CD8-positive, alpha-beta memory T cell (primary cell): ENCODE data around the gene GNAI2. TPM values are rescaled to one million over a fixed set of nuclear protein-coding genes. Genes with fewer than 3 reads are reported as not detected.

ENCODE experiments used
- CTCF ChIA-PET: fragments of 350-600 bp; sonication (Branson Sonifier 250); formaldehyde crosslinking; loops from one replicate; lab custom pipeline; 2021; ENCODE audit warnings: antibody characterized with exemption; lab: Charles Lee
- POLR2A ChIA-PET: fragments of 350-600 bp; sonication (Branson Sonifier 250); formaldehyde crosslinking; loops from one replicate; lab custom pipeline; 2021; ENCODE audit warnings: antibody characterized with exemption; lab: Charles Lee
- DNase-seq, 5 donors: peaks; one replicate each; pipeline versions ENCODE4 v3.0.0 to v3.0.0-alpha.2; 2020 to 2022; ENCODE audit warnings: mixed read lengths in 1 of 5
- H3K27ac ChIP-seq: one replicate; pipeline ENCODE4 v1.7.0; 2013; ENCODE audit warnings: low read depth, mild to moderate bottlenecking, low read length, moderate library complexity
- H3K27me3 ChIP-seq: 2 replicates; pipeline ENCODE4 v1.7.0; 2013; ENCODE audit warnings: low read length, mild to moderate bottlenecking; ENCODE audit not compliant: insufficient read depth, poor library complexity, severe bottlenecking
- H3K36me3 ChIP-seq: 2 replicates; pipeline ENCODE4 v1.7.0; 2013; ENCODE audit warnings: mild to moderate bottlenecking, low read length, moderate library complexity; ENCODE audit not compliant: insufficient read depth
- H3K4me1 ChIP-seq: 2 replicates; pipeline ENCODE4 v1.7.0; 2013; ENCODE audit warnings: mild to moderate bottlenecking, low read length, moderate library complexity; ENCODE audit not compliant: insufficient read depth
- H3K4me3 ChIP-seq: 2 replicates; pipeline ENCODE4 v1.7.0; 2013; ENCODE audit warnings: mild to moderate bottlenecking, low read length
- H3K9me3 ChIP-seq: 2 replicates; pipeline ENCODE4 v1.7.0; 2013; ENCODE audit warnings: mild to moderate bottlenecking, low read length
- H3K27ac Mint-ChIP-seq, 8 donors: one replicate each; pipeline ENCODE4 v1.8.0; 2020 to 2021; ENCODE audit warnings: mixed read lengths in 8 of 8, mild to moderate bottlenecking in 6 of 8, inconsistent platforms in 3 of 8, moderate library complexity in 3 of 8
- H3K27me3 Mint-ChIP-seq, 2 donors: one replicate each; pipeline ENCODE4 v1.8.0; 2020 to 2021; ENCODE audit warnings: mixed read lengths in 2 of 2, mild to moderate bottlenecking in 1 of 2, moderate library complexity in 1 of 2
- H3K36me3 Mint-ChIP-seq, 3 donors: one replicate each; pipeline ENCODE4 v1.8.0; 2020 to 2021; ENCODE audit warnings: mixed read lengths in 3 of 3, inconsistent platforms in 1 of 3, mild to moderate bottlenecking in 1 of 3
- H3K4me1 Mint-ChIP-seq, 3 donors: one replicate each; pipeline ENCODE4 v1.8.0; 2020 to 2021; ENCODE audit warnings: mixed read lengths in 3 of 3, inconsistent platforms in 1 of 3, mild to moderate bottlenecking in 1 of 3
- H3K4me3 Mint-ChIP-seq, 7 donors: one replicate each; pipeline ENCODE4 v1.8.0; 2020 to 2021; ENCODE audit warnings: mixed read lengths in 7 of 7, mild to moderate bottlenecking in 6 of 7, moderate library complexity in 4 of 7, inconsistent platforms in 2 of 7
- H3K9me3 Mint-ChIP-seq, 5 donors: one replicate each; pipeline ENCODE4 v1.8.0; 2020 to 2022; ENCODE audit warnings: mixed read lengths in 5 of 5, mild to moderate bottlenecking in 3 of 5, moderate library complexity in 2 of 5, inconsistent platforms in 1 of 5
- polyA plus RNA-seq: library from polyadenylated mRNA; unstranded; fragments of 300-500 nt; fragmentation: Illumina TruSeq; gene quantifications from one replicate; pipeline ENCODE4 v1.2.3, GENCODE V29; 2021
- total RNA-seq, 2 experiments: library from RNA; stranded (reverse); gene quantifications; one replicate each; pipeline ENCODE4 v1.2.3, GENCODE V29; 2021

GNAI2 gene
- total and polyA plus RNA-seq, 3 experiments from 2014 or later, result 259 to 665 (median 265) TPM

GRCh38 chr3:50294492-50295403 lies 58.7 kb downstream of the GNAI2 start:
- H3K27ac Mint-ChIP-seq, result peak overlapping the region in 2 of 8 donors; percentile 57 to 85
- no peaks in the 10 kb centered on the region for H3K27me3 Mint-ChIP-seq
- Histone ChIP-seq H3K9me3 (no peaks in the 10 kb centered on the region), H3K27me3 (no peaks in the 10 kb centered on the region), H3K4me1 (peaks cover 36% of the 10 kb centered on the region), H3K4me3 (no peak overlapping the region), H3K36me3 (peaks cover under 1% of the 10 kb centered on the region), H3K27ac (no peak overlapping the region)
- H3K9me3 Mint-ChIP-seq, result no peaks in the 10 kb centered on the region
- ChIA-PET POLR2A (interaction anchor here (0.6 kb wide), 1 partner anchor 354 kb away, joined by 3 read pairs; no protein-coding TSS in a partner anchor), CTCF (interaction anchor here (0.9 kb wide), 1 partner anchor 51 kb away, joined by 5 read pairs; no protein-coding TSS in a partner anchor)
- DNase-seq, result no peak
- H3K4me1 Mint-ChIP-seq, result peaks cover 26 to 50% (median 29%) of the 10 kb centered on the region in 3 donors
- H3K4me3 Mint-ChIP-seq, result peak overlapping the region in 1 of 7 donors; percentile 66
- H3K36me3 Mint-ChIP-seq, result peaks cover 0 to 25% (median 0%) of the 10 kb centered on the region in 3 donors

GRCh38 chr3:50295553-50296431 lies 59.8 kb downstream of the GNAI2 start:
- peak overlapping the region in 3 of 8 donors; percentile 20 to 66 (median 32) for H3K27ac Mint-ChIP-seq
- no peaks in the 10 kb centered on the region for H3K27me3 Mint-ChIP-seq
- no peak for DNase-seq
- Histone ChIP-seq H3K36me3 (no peaks in the 10 kb centered on the region), H3K27ac (no peak overlapping the region), H3K4me3 (no peak overlapping the region), H3K4me1 (peaks cover 42% of the 10 kb centered on the region), H3K9me3 (no peaks in the 10 kb centered on the region), H3K27me3 (no peaks in the 10 kb centered on the region)
- peaks cover 35 to 59% (median 38%) of the 10 kb centered on the region in 3 donors for H3K4me1 Mint-ChIP-seq
- H3K9me3 Mint-ChIP-seq, result no peaks in the 10 kb centered on the region
- H3K36me3 Mint-ChIP-seq, result peaks cover 0 to 19% (median 0%) of the 10 kb centered on the region in 3 donors
- peak overlapping the region in 2 of 7 donors; percentile 37 to 93 for H3K4me3 Mint-ChIP-seq
- ChIA-PET POLR2A (no interaction called here), CTCF (interaction anchor here (0.8 to 1.5 kb wide), 3 partner anchors 49 to 55 kb away, joined by 3 to 5 read pairs (median 3); partner anchors contain the start of genes CYB561D2 and NPRL2)

DNA sequence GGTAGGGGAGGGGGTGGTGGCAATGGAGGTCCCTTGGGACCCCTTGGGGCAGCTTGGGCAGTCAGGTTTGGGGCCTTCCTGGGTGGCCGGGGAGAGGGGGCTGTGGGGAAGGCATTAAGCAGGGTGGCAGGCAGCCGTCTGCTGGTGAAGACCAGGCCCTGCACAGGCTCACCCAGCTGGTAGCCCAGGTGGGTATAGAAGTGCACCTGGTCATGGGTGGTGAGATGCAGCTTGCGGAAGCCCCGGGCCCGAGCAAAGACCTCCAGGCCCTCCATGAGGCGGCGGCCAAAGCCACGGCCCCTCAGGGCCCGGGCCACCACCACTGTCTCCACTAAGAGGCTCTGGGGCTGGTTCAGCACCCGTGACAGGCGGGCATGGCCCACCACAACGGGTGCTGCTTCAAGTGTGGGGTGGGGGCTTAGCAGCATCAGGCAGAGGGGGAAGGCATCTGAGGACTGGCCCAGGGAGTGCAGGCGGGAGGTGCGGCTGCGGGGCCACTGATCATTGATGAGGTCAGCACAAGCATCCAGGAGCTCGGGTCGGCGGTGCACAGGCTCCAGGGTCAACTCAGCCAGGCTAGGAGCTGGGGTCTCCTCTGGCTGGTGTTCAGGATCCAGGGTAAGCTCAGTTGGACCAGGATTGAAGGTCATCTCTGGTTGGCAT lies 60.8 kb downstream of the GNAI2 start:
- Histone ChIP-seq H3K36me3 (no peaks in the 10 kb centered on the region), H3K4me1 (peaks cover 31% of the 10 kb centered on the region), H3K9me3 (no peaks in the 10 kb centered on the region), H3K27ac (no peak overlapping the region), H3K4me3 (no peak overlapping the region), H3K27me3 (no peaks in the 10 kb centered on the region)
- POLR2A ChIA-PET, result no interaction called here
- peaks cover 30 to 57% (median 31%) of the 10 kb centered on the region in 3 donors for H3K4me1 Mint-ChIP-seq
- DNase-seq, result no peak
- peak overlapping the region; percentile 56 to 100 (median 93) for H3K27ac Mint-ChIP-seq
- H3K9me3 Mint-ChIP-seq, result no peaks in the 10 kb centered on the region
- H3K4me3 Mint-ChIP-seq, result peak overlapping the region in 2 of 7 donors; percentile 41 to 93
- CTCF ChIA-PET, result interaction anchor here (0.5 to 1.5 kb wide), 2 partner anchors 12 to 54 kb away, joined by 3 read pairs; partner anchors contain the start of genes CYB561D2 and NPRL2
- no peaks in the 10 kb centered on the region for H3K27me3 Mint-ChIP-seq
- H3K36me3 Mint-ChIP-seq, result peaks cover 0 to 17% (median 0%) of the 10 kb centered on the region in 3 donors

DNA sequence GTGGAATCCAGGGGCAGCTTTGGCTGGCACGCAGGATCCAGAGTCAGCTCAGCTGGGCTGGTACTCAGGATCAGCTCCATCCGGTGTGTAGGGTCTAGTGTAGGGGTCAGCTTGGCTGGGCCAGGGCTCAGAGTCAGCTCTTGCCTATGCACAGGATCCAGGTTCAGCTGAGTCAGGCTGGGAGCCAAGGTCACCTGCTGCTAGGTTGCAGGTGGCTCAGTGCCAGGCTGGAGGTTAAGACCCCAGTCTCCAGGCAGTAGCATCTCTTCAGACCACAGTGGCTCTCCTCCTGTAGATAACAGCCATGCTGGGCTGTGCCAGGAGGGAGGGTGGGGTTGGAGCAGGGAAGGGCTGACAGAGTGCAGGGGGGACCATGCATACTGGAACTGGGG lies 61.4 kb downstream of the GNAI2 start:
- Histone ChIP-seq H3K4me1 (peaks cover 31% of the 10 kb centered on the region), H3K4me3 (no peak overlapping the region), H3K36me3 (no peaks in the 10 kb centered on the region), H3K9me3 (no peaks in the 10 kb centered on the region), H3K27ac (no peak overlapping the region), H3K27me3 (no peaks in the 10 kb centered on the region)
- ChIA-PET POLR2A (no interaction called here), CTCF (interaction anchor here (0.9 to 3.0 kb wide), 5 partner anchors 13 to 52 kb away, joined by 3 to 13 read pairs (median 9); partner anchors contain the start of genes CYB561D2 and NPRL2)
- Mint-ChIP-seq H3K27ac (peak overlapping the region in 7 of 8 donors; percentile 69 to 100 (median 99)), H3K36me3 (peaks cover 0 to 15% (median 0%) of the 10 kb centered on the region in 3 donors), H3K4me3 (peak overlapping the region in 5 of 7 donors; percentile 93 to 98 (median 95)), H3K9me3 (no peaks in the 10 kb centered on the region), H3K4me1 (peaks cover 28 to 57% (median 29%) of the 10 kb centered on the region in 3 donors), H3K27me3 (no peaks in the 10 kb centered on the region)
- no peak for DNase-seq

GRCh38 chr3:50297896-50298725 lies 62.1 kb downstream of the GNAI2 start:
- POLR2A ChIA-PET, result interaction anchor here (0.9 to 2.2 kb wide), 6 partner anchors 19 to 61 kb away, joined by 4 to 31 read pairs (median 10); partner anchors contain the start of genes CYB561D2, NPRL2, RASSF1 and TUSC2
- Mint-ChIP-seq H3K27ac (peak overlapping the region; percentile 93 to 100 (median 99)), H3K9me3 (no peaks in the 10 kb centered on the region), H3K27me3 (no peaks in the 10 kb centered on the region), H3K4me3 (peak overlapping the region; percentile 93 to 98 (median 95)), H3K4me1 (peaks cover 21 to 50% (median 22%) of the 10 kb centered on the region in 3 donors), H3K36me3 (peaks cover 0 to 14% (median 0%) of the 10 kb centered on the region in 3 donors)
- H3K27ac ChIP-seq, result peak overlapping the region; percentile 96
- H3K36me3 ChIP-seq, result no peaks in the 10 kb centered on the region
- peaks cover 25% of the 10 kb centered on the region for H3K4me1 ChIP-seq
- CTCF ChIA-PET, result interaction anchor here (0.9 to 3.0 kb wide), 14 partner anchors 14 to 106 kb away, joined by 3 to 16 read pairs (median 6); partner anchors contain the start of genes CYB561D2, HYAL2 and NPRL2
- H3K27me3 ChIP-seq, result no peaks in the 10 kb centered on the region
- no peak for DNase-seq
- no peaks in the 10 kb centered on the region for H3K9me3 ChIP-seq
- peak overlapping the region; percentile 89 for H3K4me3 ChIP-seq

- H3K36me3 Mint-ChIP-seq, result peaks cover 0 to 14% (median 0%) of the 10 kb centered on the region in 3 donors
- Histone ChIP-seq H3K36me3 (no peaks in the 10 kb centered on the region), H3K4me3 (peak within 1 kb of the TSS; percentile 89), H3K9me3 (no peaks in the 10 kb centered on the region), H3K4me1 (peaks cover 25% of the 10 kb centered on the region), H3K27me3 (no peaks in the 10 kb centered on the region), H3K27ac (peak within 1 kb of the TSS; percentile 96)
- H3K27me3 Mint-ChIP-seq, result no peaks in the 10 kb centered on the region
- peak within 1 kb of the TSS; percentile 97 to 100 (median 99) for H3K27ac Mint-ChIP-seq
- peak; percentile 98 to 100 (median 99) for DNase-seq
- CTCF ChIA-PET, result interaction anchor here (0.5 to 3.0 kb wide), 17 partner anchors 10 to 107 kb away, joined by 3 to 16 read pairs (median 5); partner anchors contain the start of genes CYB561D2, HYAL2 and NPRL2
- POLR2A ChIA-PET, result interaction anchor here (0.5 to 2.2 kb wide), 14 partner anchors 18 to 1084 kb away, joined by 3 to 31 read pairs (median 4); partner anchors contain the start of genes CYB561D2, NPRL2, RASSF1 and TUSC2
- H3K4me1 Mint-ChIP-seq, result peaks cover 21 to 50% (median 22%) of the 10 kb centered on the region in 3 donors
- H3K9me3 Mint-ChIP-seq, result no peaks in the 10 kb centered on the region
- peak within 1 kb of the TSS; percentile 93 to 98 (median 95) for H3K4me3 Mint-ChIP-seq
Measured at GRCh38 chr3:50298836-50299637, 63.0 kb downstream of the GNAI2 start, which contains the start of the genes HYAL3 and NAA80. Gene HYAL3 (minus strand): TSS chr3:50299405. CDS start chr3:50295602, 3,803 bp downstream. Gene NAA80 (minus strand): TSS chr3:50299405. CDS start chr3:50297463, 1,942 bp downstream.
